Astrocyte (in vitro differentiated cells and primary cell): ENCODE data around the gene SOX13. TPM values are rescaled to one million over a fixed set of nuclear protein-coding genes. Genes with fewer than 3 reads are reported as not detected.

Source experiments
- DNase-seq: peaks from one replicate; pipeline ENCODE4 v3.0.0-alpha.2; 2010; ENCODE audit warnings: low read depth
- FAIRE-seq: peaks from 2 replicates; lab custom pipeline; 2011; peaks lifted over from hg19 to GRCh38; lab: Jason Lieb, UNC
- H2AFZ ChIP-seq: 2 replicates; pipeline ENCODE4 v1.6.0; 2012; ENCODE audit warnings: low read depth, low read length, inconsistent platforms
- H3K27ac ChIP-seq: 2 replicates; pipeline ENCODE4 v1.5.1; 2011; ENCODE audit warnings: low read depth, low read length, inconsistent platforms
- H3K27me3 ChIP-seq: 2 replicates; pipeline ENCODE4 v1.6.0; 2011; ENCODE audit warnings: low read length, inconsistent platforms; ENCODE audit not compliant: insufficient read depth
- H3K36me3 ChIP-seq: 2 replicates; pipeline ENCODE4 v1.5.1; 2011; ENCODE audit warnings: low read length, inconsistent platforms; ENCODE audit not compliant: insufficient read depth
- H3K4me1 ChIP-seq: 2 replicates; pipeline ENCODE4 v1.5.1; 2011; ENCODE audit warnings: low read length, inconsistent platforms; ENCODE audit not compliant: insufficient read depth
- H3K4me2 ChIP-seq: 2 replicates; pipeline ENCODE4 v1.6.0; 2012; ENCODE audit warnings: low read length, inconsistent platforms
- H3K4me3 ChIP-seq: 2 replicates; pipeline ENCODE4 v1.5.1; 2011; ENCODE audit warnings: low read depth, mild to moderate bottlenecking, low read length, inconsistent platforms; ENCODE audit not compliant: insufficient read depth
- H3K79me2 ChIP-seq: 2 replicates; pipeline ENCODE4 v1.6.0; 2012; ENCODE audit warnings: mild to moderate bottlenecking, low read length, inconsistent platforms; ENCODE audit not compliant: insufficient read depth
- H3K9ac ChIP-seq: 2 replicates; pipeline ENCODE4 v1.6.0; 2012; ENCODE audit warnings: mild to moderate bottlenecking, low read length, inconsistent platforms
- H3K9me3 ChIP-seq: 2 replicates; pipeline ENCODE4 v1.5.1; 2012; ENCODE audit warnings: low read depth, mild to moderate bottlenecking, low read length, inconsistent platforms; ENCODE audit not compliant: insufficient read depth
- H4K20me1 ChIP-seq: 2 replicates; pipeline ENCODE4 v1.6.0; 2012; ENCODE audit warnings: low read length, inconsistent platforms; ENCODE audit not compliant: insufficient read depth
- H3K27ac Mint-ChIP-seq: one replicate; pipeline ENCODE4 v1.8.0; 2021; ENCODE audit warnings: mild to moderate bottlenecking, mixed read lengths; ENCODE audit not compliant: unreplicated experiment
- H3K27me3 Mint-ChIP-seq: one replicate; pipeline ENCODE4 v1.8.0; 2021; ENCODE audit warnings: low read depth, mixed read lengths; ENCODE audit not compliant: unreplicated experiment
- H3K36me3 Mint-ChIP-seq: one replicate; pipeline ENCODE4 v1.8.0; 2021; ENCODE audit warnings: low read depth, mixed read lengths; ENCODE audit not compliant: unreplicated experiment
- H3K4me1 Mint-ChIP-seq: one replicate; pipeline ENCODE4 v1.8.0; 2021; ENCODE audit warnings: low read depth, mixed read lengths; ENCODE audit not compliant: unreplicated experiment
- H3K4me3 Mint-ChIP-seq: one replicate; pipeline ENCODE4 v1.8.0; 2021; ENCODE audit warnings: mild to moderate bottlenecking, moderate library complexity, mixed read lengths; ENCODE audit not compliant: unreplicated experiment
- H3K9me3 Mint-ChIP-seq: one replicate; pipeline ENCODE4 v1.8.0; 2021; ENCODE audit warnings: mild to moderate bottlenecking, mixed read lengths; ENCODE audit not compliant: unreplicated experiment
- EZH2 ChIP-seq: IDR thresholded peaks from 2 replicates; pipeline ENCODE4 v1.6.1; 2012; ENCODE audit warnings: mild to moderate bottlenecking, low read length, inconsistent platforms; ENCODE audit not compliant: insufficient read depth
- total RNA-seq: library from RNA; stranded (reverse); gene quantifications from 2 replicates; pipeline ENCODE4 v1.2.1, GENCODE V29; 2021
- TF ChIP-seq, protein P1 (sequence below): IDR thresholded peaks from 2 replicates; pipeline ENCODE4 v1.5.1; 2011; ENCODE audit warnings: low read depth, mild to moderate bottlenecking, inconsistent platforms, low read length, moderate library complexity; ENCODE audit not compliant: insufficient read depth

SOX13 gene
- total RNA-seq, 1 donor from 2014 or later, result 12.4 TPM

GRCh38 chr1:204106825-204107224 lies 33.9 kb downstream of the SOX13 start:
- Mint-ChIP-seq H3K4me3 (no peak overlapping the region), H3K4me1 (peaks cover 26% of the 10 kb centered on the region), H3K27me3 (no peaks in the 10 kb centered on the region), H3K27ac (no peak overlapping the region), H3K36me3 (no peaks in the 10 kb centered on the region), H3K9me3 (no peaks in the 10 kb centered on the region)
- Histone ChIP-seq H3K79me2 (peaks cover 2% of the 10 kb centered on the region), H3K27ac (no peak overlapping the region), H3K4me2 (no peak overlapping the region), H3K36me3 (no peaks in the 10 kb centered on the region), H3K9me3 (no peaks in the 10 kb centered on the region), H3K4me1 (peaks cover 28% of the 10 kb centered on the region), H3K4me3 (no peak overlapping the region), H3K9ac (no peak overlapping the region), H3K27me3 (no peaks in the 10 kb centered on the region), H4K20me1 (no peaks in the 10 kb centered on the region), H2AFZ (no peak overlapping the region)
- no peak for FAIRE-seq
- DNase-seq, result no peak
- no peak for TF ChIP-seq EZH2
- TF ChIP-seq, protein P1, sequence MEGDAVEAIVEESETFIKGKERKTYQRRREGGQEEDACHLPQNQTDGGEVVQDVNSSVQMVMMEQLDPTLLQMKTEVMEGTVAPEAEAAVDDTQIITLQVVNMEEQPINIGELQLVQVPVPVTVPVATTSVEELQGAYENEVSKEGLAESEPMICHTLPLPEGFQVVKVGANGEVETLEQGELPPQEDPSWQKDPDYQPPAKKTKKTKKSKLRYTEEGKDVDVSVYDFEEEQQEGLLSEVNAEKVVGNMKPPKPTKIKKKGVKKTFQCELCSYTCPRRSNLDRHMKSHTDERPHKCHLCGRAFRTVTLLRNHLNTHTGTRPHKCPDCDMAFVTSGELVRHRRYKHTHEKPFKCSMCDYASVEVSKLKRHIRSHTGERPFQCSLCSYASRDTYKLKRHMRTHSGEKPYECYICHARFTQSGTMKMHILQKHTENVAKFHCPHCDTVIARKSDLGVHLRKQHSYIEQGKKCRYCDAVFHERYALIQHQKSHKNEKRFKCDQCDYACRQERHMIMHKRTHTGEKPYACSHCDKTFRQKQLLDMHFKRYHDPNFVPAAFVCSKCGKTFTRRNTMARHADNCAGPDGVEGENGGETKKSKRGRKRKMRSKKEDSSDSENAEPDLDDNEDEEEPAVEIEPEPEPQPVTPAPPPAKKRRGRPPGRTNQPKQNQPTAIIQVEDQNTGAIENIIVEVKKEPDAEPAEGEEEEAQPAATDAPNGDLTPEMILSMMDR, result no peak

DNA sequence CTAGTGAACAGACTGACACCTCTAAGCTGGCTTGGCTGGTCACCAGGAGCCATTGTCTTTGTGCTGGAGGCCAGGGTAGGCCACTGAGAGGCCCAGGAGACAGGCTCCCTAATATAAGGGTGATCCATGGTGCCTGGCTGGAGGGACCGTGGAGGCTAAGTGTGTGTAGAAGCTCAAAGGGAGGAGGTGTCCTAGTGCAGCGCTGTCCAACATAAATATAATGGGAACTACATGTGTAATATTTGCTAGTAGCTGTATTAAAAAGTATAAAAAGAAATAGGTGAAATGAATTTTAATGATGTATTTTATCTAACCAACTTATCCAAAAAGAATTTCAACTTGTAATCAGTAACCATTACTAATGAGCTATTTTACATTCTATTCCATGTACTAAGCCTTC lies 35.0 kb downstream of the SOX13 start:
- Mint-ChIP-seq H3K4me3 (no peak overlapping the region), H3K36me3 (no peaks in the 10 kb centered on the region), H3K27ac (no peak overlapping the region), H3K9me3 (no peaks in the 10 kb centered on the region), H3K4me1 (peaks cover 19% of the 10 kb centered on the region), H3K27me3 (no peaks in the 10 kb centered on the region)
- no peak for FAIRE-seq
- Histone ChIP-seq H3K27ac (no peak overlapping the region), H3K4me1 (peaks cover 22% of the 10 kb centered on the region), H3K9ac (no peak overlapping the region), H3K9me3 (no peaks in the 10 kb centered on the region), H3K4me3 (no peak overlapping the region), H3K36me3 (no peaks in the 10 kb centered on the region), H3K27me3 (no peaks in the 10 kb centered on the region), H4K20me1 (no peaks in the 10 kb centered on the region), H3K79me2 (peaks cover 2% of the 10 kb centered on the region), H3K4me2 (no peak overlapping the region), H2AFZ (no peak overlapping the region)
- TF ChIP-seq, protein P1, result no peak
- TF ChIP-seq EZH2, result no peak
- DNase-seq, result no peak

GRCh38 chr1:204108312-204109141 lies 35.6 kb downstream of the SOX13 start:
- no peak overlapping the region for H3K4me3 Mint-ChIP-seq
- H3K27ac Mint-ChIP-seq, result peak overlapping the region; percentile 19
- peaks cover 2% of the 10 kb centered on the region for H3K79me2 ChIP-seq
- no peaks in the 10 kb centered on the region for H3K27me3 Mint-ChIP-seq
- FAIRE-seq, result no peak
- H3K27ac ChIP-seq, result no peak overlapping the region
- H3K27me3 ChIP-seq, result no peaks in the 10 kb centered on the region
- no peak for TF ChIP-seq EZH2
- TF ChIP-seq, protein P1, result no peak
- DNase-seq, result no peak
- H4K20me1 ChIP-seq, result no peaks in the 10 kb centered on the region
- peaks cover 14% of the 10 kb centered on the region for H3K4me1 Mint-ChIP-seq
- peaks cover 16% of the 10 kb centered on the region for H3K4me1 ChIP-seq
- no peaks in the 10 kb centered on the region for H3K9me3 Mint-ChIP-seq
- H3K4me2 ChIP-seq, result peak overlapping the region; percentile 5
- no peaks in the 10 kb centered on the region for H3K36me3 Mint-ChIP-seq
- no peaks in the 10 kb centered on the region for H3K36me3 ChIP-seq
- peak overlapping the region; percentile 14 for H2AFZ ChIP-seq
- H3K4me3 ChIP-seq, result no peak overlapping the region
- H3K9ac ChIP-seq, result no peak overlapping the region
- no peaks in the 10 kb centered on the region for H3K9me3 ChIP-seq
